Fibroblast of lung (primary cell): ENCODE results near the gene KRTAP4-3.

Experiments
- EZH2 ChIP-seq: IDR thresholded peaks from 2 replicates; pipeline ENCODE4 v1.5.1; 2012; ENCODE audit warnings: low read length, control low read depth, mild to moderate bottlenecking; ENCODE audit errors: missing control alignments
- TF ChIP-seq, protein P1 (sequence below), 2 donors: IDR thresholded peaks in 1 of 2; conservative IDR thresholded peaks in 1 of 2; 1 replicate in 1 of 2; 2 replicates in 1 of 2; pipeline ENCODE4 v1.5.1; 2011 to 2012; ENCODE audit warnings: low read length in 2 of 2, control low read depth in 1 of 2, inconsistent platforms in 1 of 2, low read depth in 1 of 2, mild to moderate bottlenecking in 1 of 2

DNA sequence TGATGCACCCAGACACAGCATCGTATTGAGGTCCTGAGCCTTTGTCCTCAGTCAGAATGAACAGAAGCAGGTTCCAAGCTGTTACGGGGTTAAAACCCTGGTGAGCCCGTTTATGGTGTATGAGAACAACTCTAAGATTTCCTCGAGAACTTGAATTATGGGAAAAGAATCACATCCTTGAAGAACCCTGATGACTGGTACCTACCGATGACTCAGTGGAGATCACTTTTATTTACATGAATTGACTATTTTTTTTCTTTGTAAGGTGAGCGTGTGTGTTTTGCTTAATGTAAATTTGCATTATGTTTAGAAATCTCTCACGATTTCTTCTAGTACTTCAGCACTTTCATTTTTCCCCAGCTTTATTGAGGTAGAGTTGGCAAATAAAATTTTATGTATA, 4.2 kb downstream of the KRTAP4-3 start:
- TF ChIP-seq, protein P1, sequence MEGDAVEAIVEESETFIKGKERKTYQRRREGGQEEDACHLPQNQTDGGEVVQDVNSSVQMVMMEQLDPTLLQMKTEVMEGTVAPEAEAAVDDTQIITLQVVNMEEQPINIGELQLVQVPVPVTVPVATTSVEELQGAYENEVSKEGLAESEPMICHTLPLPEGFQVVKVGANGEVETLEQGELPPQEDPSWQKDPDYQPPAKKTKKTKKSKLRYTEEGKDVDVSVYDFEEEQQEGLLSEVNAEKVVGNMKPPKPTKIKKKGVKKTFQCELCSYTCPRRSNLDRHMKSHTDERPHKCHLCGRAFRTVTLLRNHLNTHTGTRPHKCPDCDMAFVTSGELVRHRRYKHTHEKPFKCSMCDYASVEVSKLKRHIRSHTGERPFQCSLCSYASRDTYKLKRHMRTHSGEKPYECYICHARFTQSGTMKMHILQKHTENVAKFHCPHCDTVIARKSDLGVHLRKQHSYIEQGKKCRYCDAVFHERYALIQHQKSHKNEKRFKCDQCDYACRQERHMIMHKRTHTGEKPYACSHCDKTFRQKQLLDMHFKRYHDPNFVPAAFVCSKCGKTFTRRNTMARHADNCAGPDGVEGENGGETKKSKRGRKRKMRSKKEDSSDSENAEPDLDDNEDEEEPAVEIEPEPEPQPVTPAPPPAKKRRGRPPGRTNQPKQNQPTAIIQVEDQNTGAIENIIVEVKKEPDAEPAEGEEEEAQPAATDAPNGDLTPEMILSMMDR (conservative IDR thresholded peaks at IDR 0.05 in 1 of 2, IDR thresholded peaks at IDR 0.05 in 1 of 2; ENCODE audit: low read depth in 1 of 2, low read length in 2 of 2), result no peak
- TF ChIP-seq EZH2, result no peak
